HG02970 (cell line): ENCODE measurements around the gene MEGF11.

Experiments used
- ATAC-seq: cut with Tn5 transposase; IDR thresholded peaks from one replicate; pipeline ENCODE4 v1.9.1; 2021; ENCODE audit warnings: mild to moderate bottlenecking, moderate library complexity, moderate number of reproducible peaks; ENCODE audit not compliant: unreplicated experiment, low FRiP score

MEGF11 gene

GRCh38 chr15:66072616-66073361 lies 180.8 kb downstream of the MEGF11 start:
- ATAC-seq, result no peak

- no peak for ATAC-seq
Measured at GRCh38 chr15:66071921-66072295, 181.6 kb downstream of the MEGF11 start.

GRCh38 chr15:66071160-66071920 lies 182.2 kb downstream of the MEGF11 start:
- no peak for ATAC-seq

DNA sequence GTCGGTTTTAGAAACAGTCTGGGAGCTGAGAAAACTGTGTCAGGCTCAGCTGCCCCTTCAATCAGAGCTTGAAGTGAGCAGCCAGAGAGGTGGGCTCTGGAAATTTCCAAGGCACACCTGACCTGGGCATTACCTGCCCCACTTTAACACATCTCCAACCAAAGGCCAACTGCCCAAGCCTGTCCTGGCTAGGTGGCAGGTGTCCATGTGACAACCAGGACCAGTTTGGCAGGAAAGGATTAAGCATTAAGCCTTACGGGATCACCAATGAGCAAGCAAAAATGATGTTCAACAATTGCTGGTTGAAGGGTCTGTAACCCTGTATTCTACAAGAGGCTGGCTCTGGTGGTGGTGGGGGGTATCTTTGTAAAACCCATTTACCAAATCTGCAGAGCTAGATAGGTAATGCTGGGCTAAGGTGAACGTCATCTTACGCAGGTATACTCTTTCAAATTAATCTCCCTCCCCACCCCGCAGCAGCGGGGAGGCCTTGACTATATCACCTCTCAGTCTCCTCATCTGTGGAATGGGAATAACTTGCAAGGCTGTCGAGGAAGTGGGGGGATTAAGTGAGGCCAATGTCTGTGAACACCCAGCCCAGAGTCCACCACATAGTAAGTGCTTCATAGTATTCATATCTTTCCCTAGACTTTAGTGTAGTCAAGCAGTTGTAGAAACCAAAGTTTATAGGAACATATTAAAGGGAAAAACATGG lies 183.2 kb downstream of the MEGF11 start:
- no peak for ATAC-seq

- ATAC-seq, result no peak
Measured at GRCh38 chr15:66069751-66070150, 183.8 kb downstream of the MEGF11 start.

DNA sequence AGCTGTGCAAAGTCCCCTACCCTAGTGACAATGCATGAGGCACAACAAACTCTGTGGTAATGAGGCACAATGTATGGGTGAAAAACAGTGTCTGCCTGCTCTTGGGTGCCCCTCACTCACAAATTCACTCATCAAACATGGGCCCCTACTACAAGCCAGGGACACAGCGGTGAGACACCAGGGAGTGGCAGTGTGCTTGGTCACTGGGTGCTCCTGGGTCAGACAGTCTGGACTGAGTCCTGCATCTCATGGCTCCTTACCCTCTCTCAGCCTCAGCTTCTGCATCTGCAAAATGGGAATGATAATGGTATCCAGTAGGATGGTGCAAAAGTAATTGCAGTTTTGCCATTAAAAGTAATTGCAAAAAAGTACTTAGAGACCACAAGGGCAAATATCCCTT lies 184.7 kb downstream of the MEGF11 start:
- ATAC-seq, result no peak

- ATAC-seq, result no peak
Measured at GRCh38 chr15:66067687-66068086, 185.9 kb downstream of the MEGF11 start.

- no peak for ATAC-seq
Measured at GRCh38 chr15:66066481-66066880, 187.1 kb downstream of the MEGF11 start.

DNA sequence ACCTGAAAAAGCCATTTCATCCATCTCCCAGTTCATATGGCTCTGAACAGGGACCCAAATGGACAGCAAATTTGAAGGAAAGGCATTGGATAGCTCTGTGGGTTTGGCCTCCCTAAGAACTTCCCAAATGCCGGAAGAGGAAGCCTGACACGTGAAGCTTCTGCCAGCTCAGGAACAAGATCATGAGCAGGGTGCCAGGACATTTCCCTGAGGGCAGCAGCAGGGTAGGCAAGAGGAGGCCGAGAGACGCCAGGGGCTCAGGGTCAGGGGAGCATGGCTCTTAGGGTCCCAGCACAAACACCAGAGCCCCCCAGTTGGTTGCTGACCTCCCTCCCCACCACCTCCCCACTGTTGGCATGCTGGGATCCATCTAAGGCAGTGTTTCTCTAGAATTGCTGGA lies 187.5 kb downstream of the MEGF11 start:
- no peak for ATAC-seq

- no peak for ATAC-seq
Measured at GRCh38 chr15:66065325-66065724, 188.2 kb downstream of the MEGF11 start.

DNA sequence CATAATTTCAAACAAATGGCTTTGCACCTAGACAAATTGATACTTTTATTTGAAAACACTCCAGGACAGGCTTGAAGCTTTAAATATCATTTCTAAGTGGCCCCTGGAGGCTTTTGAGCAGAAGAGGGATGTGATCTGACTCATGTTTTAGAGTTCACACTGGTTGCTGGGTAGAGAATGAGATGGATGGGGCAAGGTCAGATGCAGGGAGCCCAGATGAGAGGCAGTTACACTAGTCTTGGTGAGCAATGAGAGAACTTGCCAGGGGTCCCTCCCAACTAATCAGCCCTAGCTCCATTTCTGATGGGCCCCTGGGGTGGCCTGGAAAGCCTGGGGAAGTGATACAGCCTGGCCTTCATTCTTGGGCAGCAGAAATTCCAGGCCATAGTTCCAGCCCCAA lies 190.4 kb downstream of the MEGF11 start:
- no peak for ATAC-seq

DNA sequence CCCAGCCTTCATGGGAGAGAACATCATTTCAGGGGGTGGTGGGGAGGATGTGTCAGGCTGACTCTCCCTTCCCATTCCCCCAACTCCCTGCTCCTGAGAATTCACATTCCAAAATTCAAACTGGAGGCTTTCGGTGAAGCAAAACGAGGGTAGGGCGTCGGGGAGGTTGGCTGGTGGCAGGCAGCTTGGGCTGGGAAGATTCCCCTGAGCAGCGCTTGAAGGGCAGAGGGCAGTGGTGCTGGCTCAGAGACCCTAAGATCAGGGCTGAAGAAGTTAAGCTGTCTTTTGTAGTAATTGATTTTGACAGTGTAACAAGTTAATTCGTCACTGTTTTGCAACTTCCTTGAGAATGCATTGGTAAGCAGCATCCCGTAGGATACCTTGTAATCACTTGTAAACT lies 196.5 kb downstream of the MEGF11 start:
- ATAC-seq, result no peak

GRCh38 chr15:66053991-66054390 lies 199.6 kb downstream of the MEGF11 start:
- ATAC-seq, result no peak

DNA sequence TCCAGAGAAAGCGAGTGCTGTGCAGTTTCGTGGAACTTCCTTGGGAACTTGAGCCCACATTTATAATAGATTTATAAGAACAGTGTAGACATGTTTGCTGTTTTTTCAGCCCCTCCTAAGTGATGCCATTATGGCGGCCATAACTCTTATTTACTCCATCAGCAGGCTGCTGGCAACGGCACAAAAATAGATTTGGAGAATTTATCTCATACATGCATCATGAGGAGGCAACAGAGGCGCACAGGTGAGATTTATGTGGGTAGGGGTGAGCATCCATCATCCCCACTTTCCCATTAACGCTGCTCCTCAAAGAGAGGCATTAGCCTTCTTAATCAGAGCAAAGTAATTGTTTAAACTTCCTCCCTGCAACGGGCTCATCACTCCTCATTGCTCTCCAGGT lies 201.7 kb downstream of the MEGF11 start:
- no peak for ATAC-seq

DNA sequence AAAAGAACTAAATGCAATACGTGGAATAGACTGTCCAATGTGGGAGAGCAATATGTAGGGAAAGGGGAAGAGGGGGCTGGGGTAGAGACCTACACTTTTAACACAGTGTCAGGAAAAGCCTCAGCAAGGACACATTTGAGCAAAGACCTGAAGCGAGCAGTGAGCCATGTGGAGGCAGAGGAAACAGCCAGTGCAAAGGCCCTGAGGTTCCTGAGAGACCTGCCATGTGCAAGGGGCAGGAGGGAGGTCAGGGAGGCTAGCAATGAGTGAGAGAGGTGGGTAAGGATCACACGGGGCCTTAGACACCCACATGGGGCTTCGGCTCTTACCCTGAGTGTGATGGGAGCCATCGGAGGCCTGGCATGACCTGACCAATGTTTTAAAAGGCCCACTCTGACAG lies 203.3 kb downstream of the MEGF11 start:
- no peak for ATAC-seq

- ATAC-seq, result no peak
Measured at GRCh38 chr15:66049353-66049752, 204.2 kb downstream of the MEGF11 start.

DNA sequence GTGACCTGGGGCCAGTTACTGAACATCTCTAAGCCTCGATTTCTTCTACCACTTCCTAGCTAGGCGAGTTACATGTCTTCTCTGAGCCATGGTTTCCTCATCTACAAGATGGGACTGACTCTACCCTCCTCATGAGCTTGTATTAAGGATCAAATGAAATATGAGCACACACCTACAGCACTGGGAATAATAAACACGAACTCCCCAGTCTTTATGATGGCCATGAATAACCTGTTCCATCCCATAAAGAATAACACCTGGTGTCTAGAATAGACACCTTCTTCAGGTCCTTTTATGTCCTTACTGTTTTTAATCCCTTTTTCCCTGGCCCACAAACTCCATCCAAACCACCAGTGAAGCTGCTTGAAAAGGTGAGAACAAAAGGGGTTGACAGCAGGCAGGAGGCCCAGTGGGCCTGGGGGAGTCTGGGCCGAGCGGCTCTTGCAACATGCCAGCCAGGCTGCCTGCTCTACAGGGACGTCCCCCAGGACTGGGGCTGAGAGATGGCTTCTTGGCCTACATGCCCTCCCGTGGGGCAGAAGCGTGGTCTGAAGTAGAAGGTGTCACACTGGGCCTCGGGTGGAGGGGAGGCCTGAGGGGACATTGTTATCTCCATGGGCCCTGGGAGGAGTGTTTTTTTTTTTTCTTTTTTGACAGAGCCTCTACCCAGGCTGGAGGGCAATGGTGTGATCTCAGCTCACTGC lies 206.1 kb downstream of the MEGF11 start:
- ATAC-seq, result no peak

GRCh38 chr15:66046751-66047150 lies 206.8 kb downstream of the MEGF11 start:
- ATAC-seq, result no peak

- no peak for ATAC-seq
Measured at GRCh38 chr15:66046326-66046725, 207.2 kb downstream of the MEGF11 start.

DNA sequence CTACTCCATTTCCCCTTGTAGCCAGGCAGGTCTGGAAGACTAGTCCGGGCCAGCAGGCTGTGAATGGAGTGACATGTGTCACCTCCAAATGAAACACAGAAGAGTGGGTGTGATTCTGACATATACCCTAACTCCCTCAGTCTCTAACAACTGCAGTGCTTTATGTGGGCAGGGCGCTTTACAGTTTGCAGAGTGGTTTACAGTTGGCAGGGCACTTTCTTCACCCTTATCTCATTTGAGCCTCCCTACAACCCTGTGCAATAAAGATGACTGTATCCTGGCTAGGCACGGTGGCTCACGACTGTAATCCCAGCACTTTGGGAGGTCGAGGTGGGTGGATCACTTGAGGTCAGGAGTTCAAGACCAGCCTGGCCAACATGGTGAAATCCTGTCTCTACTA lies 208.0 kb downstream of the MEGF11 start:
- no peak for ATAC-seq

DNA sequence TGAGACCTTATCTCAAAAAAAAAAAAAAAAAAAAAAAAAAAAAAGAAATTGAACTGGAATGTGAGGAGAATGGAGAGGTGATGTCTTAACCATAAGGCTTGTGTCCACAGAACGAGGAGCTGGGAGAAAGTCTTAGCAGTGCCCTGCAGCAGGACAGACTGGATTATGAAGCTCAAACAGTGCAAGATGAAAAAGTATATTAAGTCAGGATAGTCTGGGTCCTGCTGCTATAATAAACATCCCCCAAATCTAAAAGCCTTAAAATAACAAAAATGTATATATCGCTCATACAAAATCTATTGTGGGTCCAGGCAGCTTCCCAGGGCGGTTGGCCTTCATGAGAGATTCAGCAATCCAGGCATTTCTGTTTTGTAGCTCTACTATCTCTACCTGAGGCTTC lies 208.7 kb downstream of the MEGF11 start:
- ATAC-seq, result no peak
